Endometrium (tissue), 2 donors: ENCODE measurements around the gene EXOSC5.
"Not testable (repeated sequence)": the region's sequence is repeated elsewhere in the genome, so short reads cannot be mapped to it uniquely, and the experiment has no call there.

Experiments
- FAIRE-seq: peaks from 2 replicates; lab custom pipeline; 2012; peaks lifted over from hg19 to GRCh38; lab: Jason Lieb, UNC
- donor health status: control.
- donor health status: control.

The EXOSC5 gene

DNA sequence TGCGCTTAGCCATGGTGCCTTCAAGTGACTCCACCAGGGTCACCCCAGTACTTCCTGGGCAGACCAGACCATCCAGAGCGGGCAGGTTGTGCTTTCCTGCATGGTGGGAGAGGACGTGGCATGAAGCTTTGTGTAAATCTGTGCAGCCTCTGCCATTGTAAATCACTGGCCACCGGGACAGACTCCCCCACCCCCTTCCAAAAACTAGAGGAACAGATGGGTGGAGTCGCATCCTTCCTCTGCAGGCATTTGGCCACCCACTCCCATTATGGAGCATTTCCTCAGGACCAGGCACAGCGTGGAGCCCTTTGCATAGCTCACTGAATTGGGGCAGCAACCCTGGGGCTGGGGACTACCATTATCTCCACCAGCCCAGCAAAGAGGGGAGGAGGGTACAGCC, 8.6 kb upstream of the EXOSC5 start:
- no peak for FAIRE-seq

GRCh38 chr19:41403181-41403970, 6.2 kb upstream of the EXOSC5 start:
- no peak for FAIRE-seq

DNA sequence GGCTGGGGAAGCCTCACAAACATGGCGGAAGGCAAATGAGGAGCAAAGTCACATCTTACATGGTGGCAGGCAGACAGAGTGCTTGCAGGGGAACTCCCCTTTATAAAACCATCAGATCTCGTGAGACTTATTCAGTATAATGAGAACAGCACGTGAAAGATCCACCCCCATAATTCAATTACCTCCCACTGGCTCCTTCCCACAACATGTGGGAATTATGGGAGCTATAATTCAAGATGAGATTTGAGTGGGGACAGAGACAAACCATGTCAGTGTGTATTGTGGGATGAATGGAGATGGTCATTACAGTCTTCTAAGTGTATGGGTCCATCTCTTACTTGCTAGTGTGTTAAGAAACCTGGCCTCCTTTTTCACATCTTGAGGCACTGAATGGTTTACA, 4.9 kb upstream of the EXOSC5 start:
- no peak for FAIRE-seq

- no peak for FAIRE-seq
Measured at GRCh38 chr19:41401483-41401882, 4.3 kb upstream of the EXOSC5 start.

DNA sequence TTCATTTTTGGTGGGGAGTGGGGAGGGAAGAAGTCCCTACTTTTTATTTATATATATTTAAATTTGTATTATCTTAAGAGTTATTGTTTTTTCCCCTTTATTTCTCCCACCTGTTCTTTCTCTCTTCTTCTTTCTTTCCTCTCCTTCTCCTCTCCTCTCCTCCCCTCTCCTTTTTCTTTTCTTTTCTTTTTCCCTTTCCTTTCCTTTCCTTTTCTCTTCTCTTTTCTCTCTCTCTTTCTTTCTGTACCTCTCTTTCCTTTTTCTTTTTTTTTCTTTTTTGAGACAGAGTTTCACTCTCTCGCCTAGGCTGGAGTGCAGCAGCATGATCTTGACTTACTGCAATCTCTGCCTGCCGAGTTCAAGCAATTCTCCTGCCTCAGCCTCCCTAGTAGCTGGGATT, 2.4 kb upstream of the EXOSC5 start:
- FAIRE-seq, result no peak

GRCh38 chr19:41399091-41399490, 1.9 kb upstream of the EXOSC5 start:
- no peak for FAIRE-seq

GRCh38 chr19:41398598-41398997, 1.4 kb upstream of the EXOSC5 start:
- FAIRE-seq, result no peak

DNA sequence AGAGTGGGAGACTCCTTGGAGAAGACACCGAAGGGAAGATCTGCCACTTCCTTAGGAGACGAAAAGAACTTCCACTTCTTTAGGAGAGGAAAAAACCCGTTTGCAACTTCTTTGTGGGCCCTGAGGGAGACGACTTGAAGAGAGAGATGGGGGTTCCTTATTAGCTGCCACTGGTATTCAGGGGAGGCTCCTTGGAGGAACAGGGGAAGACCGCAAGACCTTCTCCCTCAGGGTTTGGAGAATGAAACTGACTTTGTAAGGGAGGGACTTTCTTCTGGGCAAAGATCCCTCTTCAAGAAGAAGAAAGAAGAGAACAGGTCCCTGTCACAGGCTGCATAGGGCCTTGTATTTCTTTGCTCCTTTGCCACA, 875 bp upstream of the EXOSC5 start:
- FAIRE-seq, result no peak

- no peak for FAIRE-seq
Measured at GRCh38 chr19:41395355-41395754, 1.8 kb downstream of the EXOSC5 start.

GRCh38 chr19:41392775-41393174, 4.4 kb downstream of the EXOSC5 start:
- no peak for FAIRE-seq

DNA sequence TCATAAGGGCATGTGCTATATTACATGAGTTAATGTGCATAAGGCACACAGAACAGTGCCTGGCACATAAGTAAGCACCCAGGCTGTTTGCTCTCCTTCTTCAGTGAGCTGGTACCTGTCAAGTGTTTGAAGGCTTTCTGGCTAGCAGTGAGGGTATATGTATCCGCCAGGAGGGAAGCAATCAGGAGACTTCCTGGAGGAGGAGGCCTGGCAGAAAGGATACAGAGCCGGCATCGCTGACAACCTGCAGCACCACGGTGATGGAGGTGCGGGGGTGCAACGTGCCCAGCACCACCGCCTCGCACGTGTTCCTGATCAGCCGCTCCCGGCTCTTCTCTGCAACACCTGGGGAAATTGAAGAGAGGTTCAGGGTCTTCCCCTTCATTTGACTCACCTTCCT, 5.5 kb downstream of the EXOSC5 start:
- FAIRE-seq, result no peak

DNA sequence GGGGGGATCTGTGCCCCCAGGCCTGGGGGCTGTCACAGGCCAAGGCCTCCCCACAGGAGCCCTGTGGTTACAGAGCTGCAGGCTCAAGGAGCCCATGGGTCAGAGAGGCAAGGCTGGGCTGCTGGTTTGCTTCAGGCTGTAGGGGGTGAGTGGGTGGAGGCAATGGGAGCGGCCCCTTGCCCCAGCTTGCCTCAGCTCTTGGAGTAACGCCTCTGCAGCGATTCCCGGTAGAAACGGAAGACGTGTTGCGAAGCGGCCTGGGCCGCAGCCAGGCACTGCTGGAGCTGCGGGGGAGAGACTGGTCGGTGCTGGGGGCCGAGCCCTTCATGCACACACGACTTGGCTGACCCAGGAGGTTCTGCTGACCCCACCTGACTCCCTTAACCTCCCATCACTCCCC, 10.7 kb downstream of the EXOSC5 start:
- no peak for FAIRE-seq

- FAIRE-seq, result no peak
Measured at GRCh38 chr19:41384351-41384750, 12.8 kb downstream of the EXOSC5 start.

DNA sequence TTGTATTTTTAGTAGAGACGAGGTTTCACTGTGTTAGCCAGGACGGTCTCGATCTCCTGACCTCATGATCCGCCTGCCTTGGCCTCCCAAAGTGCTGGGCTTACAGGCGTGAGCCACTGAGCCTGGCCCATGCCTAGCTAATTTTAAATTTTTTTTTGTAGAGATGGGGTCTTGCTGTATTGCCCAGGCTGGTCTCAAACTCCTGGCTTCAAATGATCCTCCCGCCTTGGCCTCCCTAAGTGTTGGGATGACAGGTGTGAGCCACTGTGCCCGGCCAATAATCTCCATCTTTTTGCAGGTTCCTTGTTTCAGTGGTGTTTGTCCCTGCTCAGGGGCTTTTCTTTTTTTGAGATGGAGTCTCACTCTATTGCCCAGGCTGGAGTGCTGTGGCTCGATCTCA, 15.6 kb downstream of the EXOSC5 start:
- FAIRE-seq, result not testable (repeated sequence)

- no peak for FAIRE-seq
Measured at GRCh38 chr19:41377977-41378709, 19.0 kb downstream of the EXOSC5 start.

GRCh38 chr19:41376998-41377365, 20.2 kb downstream of the EXOSC5 start:
- no peak for FAIRE-seq

GRCh38 chr19:41376241-41376997, 20.7 kb downstream of the EXOSC5 start, which contains the start of gene TMEM91:
TSS of gene TMEM91 (plus strand) at chr19:41376533. CDS start at chr19:41378310, 1,777 bp downstream.
- FAIRE-seq, result no peak

DNA sequence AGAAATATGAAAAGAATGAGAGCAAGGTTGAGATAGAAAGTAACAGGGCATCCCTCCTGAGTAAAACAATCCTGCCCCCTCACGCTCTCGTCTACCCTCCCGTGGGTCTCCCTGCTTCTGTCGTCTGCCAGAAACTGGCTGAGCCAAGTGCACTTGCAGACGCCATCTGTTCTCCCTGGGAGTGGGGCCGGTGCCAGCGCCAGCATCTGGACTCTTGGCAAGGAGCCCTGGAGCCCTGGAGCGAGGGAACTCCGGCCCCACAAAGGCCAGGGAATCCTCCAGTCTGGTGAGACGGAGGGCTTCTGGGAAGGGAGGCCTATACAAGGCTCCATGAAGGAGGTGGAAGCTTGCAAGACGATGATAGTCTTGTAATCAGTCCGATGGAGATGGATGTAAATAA, 23.2 kb downstream of the EXOSC5 start:
- peak; percentile 65 for FAIRE-seq

GRCh38 chr19:41372501-41372900, 24.7 kb downstream of the EXOSC5 start:
- FAIRE-seq, result peak; percentile 92

- no peak for FAIRE-seq
Measured at GRCh38 chr19:41371541-41371940, 25.6 kb downstream of the EXOSC5 start.

GRCh38 chr19:41371119-41371518, 26.0 kb downstream of the EXOSC5 start:
- not testable (repeated sequence) for FAIRE-seq

DNA sequence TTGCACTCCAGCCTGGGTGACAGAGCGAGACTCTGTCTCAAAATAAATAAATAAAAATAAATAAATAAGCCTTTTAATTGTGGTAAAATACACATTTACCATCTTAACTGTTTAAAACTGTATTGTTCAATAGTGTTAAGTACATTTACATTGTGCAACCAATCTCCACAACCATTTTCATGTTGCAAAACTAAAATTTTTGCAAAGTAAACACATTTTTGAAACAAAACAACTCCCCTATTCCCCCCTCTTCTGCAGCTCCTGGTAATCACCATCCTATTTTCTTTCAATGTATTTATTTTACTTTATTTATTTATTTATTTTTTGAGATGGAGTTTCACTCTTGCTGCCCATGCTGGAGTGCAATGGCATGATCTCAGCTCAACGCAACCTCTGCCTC, 27.4 kb downstream of the EXOSC5 start:
- FAIRE-seq, result no peak

DNA sequence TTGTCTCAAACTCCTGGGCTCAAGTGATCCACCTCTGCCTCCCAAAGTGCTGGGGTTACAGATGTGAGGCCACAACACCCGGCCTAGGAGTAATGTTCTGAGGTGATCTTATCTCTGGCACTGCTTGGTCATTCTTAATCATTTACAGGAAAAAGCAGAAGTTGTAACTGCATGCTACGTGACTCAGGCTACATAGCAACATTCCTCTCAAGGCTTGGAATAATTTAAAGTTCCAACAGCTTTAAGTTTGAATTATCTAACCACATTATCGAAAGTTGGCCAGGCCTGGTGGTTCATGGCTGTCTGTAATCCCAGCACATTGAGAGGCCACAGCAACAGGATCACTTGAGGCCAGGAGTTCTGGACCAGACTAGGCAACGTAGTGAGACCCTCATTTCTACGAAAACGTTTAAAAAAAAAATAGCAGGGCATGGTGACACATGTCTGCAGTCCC, 29.3 kb downstream of the EXOSC5 start:
- FAIRE-seq, result no peak
